H9 (cell line): ENCODE measurements around the gene ZNF599. TPM values are rescaled to one million over a fixed set of nuclear protein-coding genes. Genes with fewer than 3 reads are reported as not detected.

Experiments
- DNase-seq: peaks from one replicate; pipeline ENCODE4 v3.0.0-alpha.2; 2017
- H2AFZ ChIP-seq: one replicate; pipeline ENCODE4 v1.6.1; 2013; ENCODE audit warnings: mild to moderate bottlenecking, low read length, control low read depth, moderate library complexity
- H2AK5ac ChIP-seq: 2 replicates; pipeline ENCODE4 v1.6.1; 2013; ENCODE audit warnings: low read length, control low read depth, mixed read lengths; ENCODE audit not compliant: insufficient read length
- H2BK120ac ChIP-seq: one replicate; pipeline ENCODE4 v1.6.1; 2013; ENCODE audit warnings: low read depth, mild to moderate bottlenecking, low read length, control low read depth, inconsistent platforms; ENCODE audit not compliant: poor library complexity, severe bottlenecking
- H2BK12ac ChIP-seq: 2 replicates; pipeline ENCODE4 v1.6.1; 2013; ENCODE audit warnings: low read length, control low read depth, mixed read lengths, low read depth; ENCODE audit not compliant: insufficient read length
- H2BK15ac ChIP-seq: 2 replicates; pipeline ENCODE4 v1.6.1; 2013; ENCODE audit warnings: low read depth, low read length, control low read depth
- H2BK20ac ChIP-seq: one replicate; pipeline ENCODE4 v1.6.1; 2013; ENCODE audit warnings: low read depth, mild to moderate bottlenecking, low read length, control low read depth, inconsistent platforms; ENCODE audit not compliant: poor library complexity, severe bottlenecking
- H2BK5ac ChIP-seq: 2 replicates; pipeline ENCODE4 v1.6.1; 2013; ENCODE audit warnings: low read length, control low read depth, mixed read lengths; ENCODE audit not compliant: insufficient read length
- H3K14ac ChIP-seq: 2 replicates; pipeline ENCODE4 v1.6.1; 2013; ENCODE audit warnings: low read length, control low read depth; ENCODE audit not compliant: insufficient read depth
- H3K18ac ChIP-seq: 2 replicates; pipeline ENCODE4 v1.6.1; 2013; ENCODE audit warnings: low read depth, mild to moderate bottlenecking, mixed read lengths, low read length, control low read depth; ENCODE audit not compliant: insufficient read length
- H3K23ac ChIP-seq: 2 replicates; pipeline ENCODE4 v1.6.1; 2013; ENCODE audit warnings: low read length, control low read depth, mixed read lengths, low read depth; ENCODE audit not compliant: insufficient read length
- H3K23me2 ChIP-seq: 2 replicates; pipeline ENCODE4 v1.6.1; 2013; ENCODE audit warnings: low read depth, mild to moderate bottlenecking, mixed read lengths, low read length, control low read depth; ENCODE audit not compliant: insufficient read length, poor library complexity, severe bottlenecking
- H3K27ac ChIP-seq: 2 replicates; pipeline ENCODE4 v1.5.1; 2013; ENCODE audit warnings: low read length, control low read depth, mixed read lengths, low read depth; ENCODE audit not compliant: insufficient read length
- H3K27me3 ChIP-seq: 2 replicates; pipeline ENCODE4 v1.6.1; 2013; ENCODE audit warnings: low read length, control low read depth, inconsistent platforms; ENCODE audit not compliant: insufficient read depth
- H3K4ac ChIP-seq: 2 replicates; pipeline ENCODE4 v1.6.1; 2013; ENCODE audit warnings: low read depth, mild to moderate bottlenecking, control low read depth, inconsistent platforms, low read length, moderate library complexity
- H3K4me1 ChIP-seq: 2 replicates; pipeline ENCODE4 v1.6.1; 2013; ENCODE audit warnings: low read length, control low read depth, inconsistent platforms; ENCODE audit not compliant: insufficient read depth
- H3K4me2 ChIP-seq: 2 replicates; pipeline ENCODE4 v1.6.1; 2013; ENCODE audit warnings: low read length, control low read depth, mixed read lengths; ENCODE audit not compliant: insufficient read length, insufficient read depth
- H3K56ac ChIP-seq: 2 replicates; pipeline ENCODE4 v1.6.1; 2013; ENCODE audit warnings: low read depth, mild to moderate bottlenecking, mixed read lengths, low read length, control low read depth; ENCODE audit not compliant: insufficient read length
- H3K79me1 ChIP-seq: 2 replicates; pipeline ENCODE4 v1.6.1; 2013; ENCODE audit warnings: low read depth, mild to moderate bottlenecking, moderate library complexity, low read length, control low read depth, inconsistent platforms; ENCODE audit not compliant: insufficient read depth, poor library complexity, severe bottlenecking
- H3K79me2 ChIP-seq: 2 replicates; pipeline ENCODE4 v1.6.1; 2013; ENCODE audit warnings: low read length, control low read depth, inconsistent platforms; ENCODE audit not compliant: insufficient read depth
- H3K9ac ChIP-seq: 2 replicates; pipeline ENCODE4 v1.6.1; 2013; ENCODE audit warnings: low read length, control low read depth, mixed read lengths; ENCODE audit not compliant: insufficient read length; ENCODE audit errors: extremely low read depth
- H3K9me3 ChIP-seq: one replicate; pipeline ENCODE4 v1.6.1; 2013; ENCODE audit warnings: low read depth, low read length, inconsistent platforms; ENCODE audit not compliant: control insufficient read depth
- H3T11ph ChIP-seq: one replicate; pipeline ENCODE4 v1.6.1; 2013; ENCODE audit warnings: mild to moderate bottlenecking, low read length, control low read depth, inconsistent platforms
- H4K20me1 ChIP-seq: one replicate; pipeline ENCODE4 v1.6.1; 2013; ENCODE audit not compliant: control insufficient read depth, insufficient read length, insufficient read depth
- H4K5ac ChIP-seq: 2 replicates; pipeline ENCODE4 v1.6.1; 2013; ENCODE audit warnings: low read depth, mild to moderate bottlenecking, mixed read lengths, low read length, control low read depth; ENCODE audit not compliant: insufficient read length
- H4K8ac ChIP-seq: replicated peaks from 2 replicates; pipeline ENCODE4 v1.6.1; 2013; ENCODE audit warnings: low read length, control low read depth, mixed read lengths, low read depth; ENCODE audit not compliant: insufficient read length
- H4K91ac ChIP-seq: 2 replicates; pipeline ENCODE4 v1.6.1; 2013; ENCODE audit warnings: low read depth, mild to moderate bottlenecking, moderate library complexity, mixed read lengths, low read length, control low read depth; ENCODE audit not compliant: insufficient read length
- H3K27ac Mint-ChIP-seq, 3 experiments: 2 replicates in 2 of 3; 3 replicates in 1 of 3; pipeline ENCODE4 v1.8.0; 2020 to 2021; ENCODE audit warnings: mixed read lengths in 3 of 3, mild to moderate bottlenecking in 1 of 3, moderate library complexity in 1 of 3
- H3K27me3 Mint-ChIP-seq: 2 replicates; pipeline ENCODE4 v1.8.0; 2021; ENCODE audit warnings: low read depth, mild to moderate bottlenecking, moderate library complexity, mixed read lengths
- H3K36me3 Mint-ChIP-seq, 3 experiments: 2 replicates in 2 of 3; 3 replicates in 1 of 3; pipeline ENCODE4 v1.8.0; 2020 to 2021; ENCODE audit warnings: low read depth in 3 of 3, mixed read lengths in 3 of 3; ENCODE audit not compliant: insufficient read depth in 1 of 3
- H3K4me1 Mint-ChIP-seq, 2 experiments: 2 replicates each; pipeline ENCODE4 v1.8.0; 2020; ENCODE audit warnings: mixed read lengths in 2 of 2
- H3K4me3 Mint-ChIP-seq, 2 experiments: 2 replicates in 1 of 2; 3 replicates in 1 of 2; pipeline ENCODE4 v1.8.0; 2020 to 2021; ENCODE audit warnings: mild to moderate bottlenecking in 2 of 2, mixed read lengths in 2 of 2, moderate library complexity in 1 of 2
- H3K9me3 Mint-ChIP-seq, 2 experiments: 2 replicates in 1 of 2; 3 replicates in 1 of 2; pipeline ENCODE4 v1.8.0; 2020; ENCODE audit warnings: mild to moderate bottlenecking in 2 of 2, mixed read lengths in 2 of 2, moderate library complexity in 1 of 2
- WGBS: extraction: QIAGEN DNeasy Blood & Tissue Kit; methylation state at CpG from one replicate; pipeline ENCODE4 v1.1.7; 2013; ENCODE audit warnings: missing lambda C conversion rate, low lambda C conversion rate, mixed read lengths; ENCODE audit not compliant: insufficient read length; ENCODE audit errors: extremely low coverage; 5-methylcytosine and 5-hydroxymethylcytosine counted together
- total RNA-seq: library from RNA; stranded (reverse); gene quantifications from 2 replicates; pipeline ENCODE4 v1.2.1, GENCODE V29; 2021
- TF ChIP-seq, protein P1 (sequence below): fragments of 200-600 bp; sonication (generic); conservative IDR thresholded peaks from 3 replicates; pipeline ENCODE4 v1.8.0; 2021; ENCODE audit warnings: antibody characterized with exemption, mild to moderate bottlenecking

ZNF599 gene
- total RNA-seq, 1 experiment from 2014 or later = 3.9 TPM

DNA sequence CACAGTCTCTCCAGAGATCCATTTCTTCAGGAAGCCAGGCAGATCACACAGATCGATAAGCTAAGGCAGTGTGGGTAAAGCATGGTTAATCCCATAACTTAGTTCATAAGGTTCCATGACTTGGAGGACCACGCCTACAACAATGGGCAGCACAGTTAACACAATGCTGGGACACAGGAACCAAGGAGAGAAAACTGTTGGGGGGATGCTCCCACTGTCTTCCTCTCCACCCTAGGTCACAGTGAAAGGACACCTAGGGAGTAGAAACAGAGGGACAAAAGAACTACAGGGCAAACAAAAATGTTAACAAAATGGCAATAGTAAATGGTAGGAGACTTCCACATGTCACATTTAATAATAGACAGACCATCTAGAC lies 59.8 kb downstream of the ZNF599 start:
- H3K4ac ChIP-seq = no peak overlapping the region
- H2BK12ac ChIP-seq = no peak overlapping the region
- H3K9me3 ChIP-seq = peaks cover 16% of the 10 kb centered on the region
- no peak overlapping the region for H2BK20ac ChIP-seq
- no peak overlapping the region for H2BK120ac ChIP-seq
- H3K14ac ChIP-seq = no peak overlapping the region
- H3T11ph ChIP-seq = no peak overlapping the region
- no peak overlapping the region for H4K91ac ChIP-seq
- H3K23me2 ChIP-seq = no peaks in the 10 kb centered on the region
- H3K18ac ChIP-seq = no peak overlapping the region
- no peak overlapping the region for H3K4me3 Mint-ChIP-seq
- H3K9ac ChIP-seq = no peak overlapping the region
- WGBS = no CpG with 5 or more reads among the region's 2 CpGs
- H3K4me2 ChIP-seq = no peak overlapping the region
- no peak overlapping the region for H3K27ac Mint-ChIP-seq
- H3K36me3 Mint-ChIP-seq = peaks cover 9 to 11% (median 9%) of the 10 kb centered on the region in 3 experiments
- H2BK5ac ChIP-seq = no peak overlapping the region
- no peak for DNase-seq
- no peaks in the 10 kb centered on the region for H3K4me1 ChIP-seq
- H4K5ac ChIP-seq = no peak overlapping the region
- peaks cover 5 to 8% of the 10 kb centered on the region in 2 experiments; a peak in 3 of 4 replicates for H3K4me1 Mint-ChIP-seq
- no peak overlapping the region for H2AFZ ChIP-seq
- no peak overlapping the region for H3K27ac ChIP-seq
- H3K27me3 ChIP-seq = no peaks in the 10 kb centered on the region
- no peaks in the 10 kb centered on the region for H4K20me1 ChIP-seq
- TF ChIP-seq, protein P1, sequence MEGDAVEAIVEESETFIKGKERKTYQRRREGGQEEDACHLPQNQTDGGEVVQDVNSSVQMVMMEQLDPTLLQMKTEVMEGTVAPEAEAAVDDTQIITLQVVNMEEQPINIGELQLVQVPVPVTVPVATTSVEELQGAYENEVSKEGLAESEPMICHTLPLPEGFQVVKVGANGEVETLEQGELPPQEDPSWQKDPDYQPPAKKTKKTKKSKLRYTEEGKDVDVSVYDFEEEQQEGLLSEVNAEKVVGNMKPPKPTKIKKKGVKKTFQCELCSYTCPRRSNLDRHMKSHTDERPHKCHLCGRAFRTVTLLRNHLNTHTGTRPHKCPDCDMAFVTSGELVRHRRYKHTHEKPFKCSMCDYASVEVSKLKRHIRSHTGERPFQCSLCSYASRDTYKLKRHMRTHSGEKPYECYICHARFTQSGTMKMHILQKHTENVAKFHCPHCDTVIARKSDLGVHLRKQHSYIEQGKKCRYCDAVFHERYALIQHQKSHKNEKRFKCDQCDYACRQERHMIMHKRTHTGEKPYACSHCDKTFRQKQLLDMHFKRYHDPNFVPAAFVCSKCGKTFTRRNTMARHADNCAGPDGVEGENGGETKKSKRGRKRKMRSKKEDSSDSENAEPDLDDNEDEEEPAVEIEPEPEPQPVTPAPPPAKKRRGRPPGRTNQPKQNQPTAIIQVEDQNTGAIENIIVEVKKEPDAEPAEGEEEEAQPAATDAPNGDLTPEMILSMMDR = no peak
- no peaks in the 10 kb centered on the region for H3K79me1 ChIP-seq
- peaks cover 14% of the 10 kb centered on the region for H3K27me3 Mint-ChIP-seq
- peaks cover 83 to 87% of the 10 kb centered on the region in 2 experiments for H3K9me3 Mint-ChIP-seq
- no peaks in the 10 kb centered on the region for H3K79me2 ChIP-seq
- no peak overlapping the region for H4K8ac ChIP-seq
- no peak overlapping the region for H3K56ac ChIP-seq
- no peak overlapping the region for H3K23ac ChIP-seq
- H2BK15ac ChIP-seq = no peak overlapping the region
- no peak overlapping the region for H2AK5ac ChIP-seq
